Endodermal cell (in vitro differentiated cells): Measurements from ENCODE around the gene NDUFAF2. TPM values are rescaled to one million over a fixed set of nuclear protein-coding genes. Genes with fewer than 3 reads are reported as not detected.

Experiments used
- DNase-seq: peaks from one replicate; pipeline ENCODE4 v3.0.0-alpha.2; 2017
- H3K27ac ChIP-seq: 2 replicates; pipeline ENCODE4 v1.5.1; 2013; ENCODE audit warnings: mild to moderate bottlenecking, low read depth, low read length, moderate library complexity
- H3K27me3 ChIP-seq: 2 replicates; pipeline ENCODE4 v1.6.1; 2013; ENCODE audit warnings: mild to moderate bottlenecking, low read length, moderate library complexity; ENCODE audit not compliant: insufficient read depth, control insufficient read depth, poor library complexity, severe bottlenecking
- H3K36me3 ChIP-seq: 2 replicates; pipeline ENCODE4 v1.7.0; 2013; ENCODE audit warnings: mild to moderate bottlenecking, low read length, moderate library complexity; ENCODE audit not compliant: control insufficient read depth, insufficient read depth
- H3K4me1 ChIP-seq: one replicate; pipeline ENCODE4 v1.7.0; 2013; ENCODE audit warnings: low read length; ENCODE audit not compliant: control insufficient read depth, insufficient read depth
- H3K4me3 ChIP-seq: 2 replicates; pipeline ENCODE4 v1.5.1; 2013; ENCODE audit warnings: mild to moderate bottlenecking, low read length, moderate library complexity
- H3K9ac ChIP-seq: 2 replicates; pipeline ENCODE4 v1.6.1; 2013; ENCODE audit warnings: mild to moderate bottlenecking, low read length, moderate library complexity; ENCODE audit not compliant: poor library complexity, severe bottlenecking; ENCODE audit errors: extremely low read depth
- H3K9me3 ChIP-seq: 2 replicates; pipeline ENCODE4 v1.6.1; 2013; ENCODE audit warnings: mild to moderate bottlenecking, low read length, moderate library complexity; ENCODE audit not compliant: control insufficient read depth
- H3K27ac Mint-ChIP-seq: 2 replicates; pipeline ENCODE4 v1.8.0; 2020; ENCODE audit warnings: mixed read lengths
- H3K27me3 Mint-ChIP-seq: 2 replicates; pipeline ENCODE4 v1.8.0; 2021; ENCODE audit warnings: mild to moderate bottlenecking, mixed read lengths; ENCODE audit not compliant: insufficient read depth
- H3K36me3 Mint-ChIP-seq: 2 replicates; pipeline ENCODE4 v1.8.0; 2020; ENCODE audit warnings: low read depth, mixed read lengths
- H3K4me1 Mint-ChIP-seq: 2 replicates; pipeline ENCODE4 v1.8.0; 2020; ENCODE audit warnings: mixed read lengths
- H3K4me3 Mint-ChIP-seq: 2 replicates; pipeline ENCODE4 v1.8.0; 2020; ENCODE audit warnings: mild to moderate bottlenecking, moderate library complexity, mixed read lengths
- H3K9me3 Mint-ChIP-seq: 2 replicates; pipeline ENCODE4 v1.8.0; 2020; ENCODE audit warnings: mild to moderate bottlenecking, mixed read lengths
- CTCF ChIP-seq: fragments of 200-600 bp; sonication (generic); conservative IDR thresholded peaks from 2 replicates; pipeline ENCODE4 v1.5.0; 2021; ENCODE audit warnings: antibody characterized with exemption, mild to moderate bottlenecking
- WGBS, 2 experiments: methylation state at CpG; one replicate each; pipeline versions ENCODE4 v1.1.5 to v1.1.7; 2013; ENCODE audit warnings: missing lambda C conversion rate in 2 of 2, mixed read lengths in 1 of 2; ENCODE audit not compliant: insufficient coverage in 1 of 2, insufficient read length in 1 of 2; 5-methylcytosine and 5-hydroxymethylcytosine counted together
- total RNA-seq, 2 donors: library from RNA; stranded (reverse); fragmentation: NEBNext Ultra II Directional in 1 of 2; extraction: Animal tissue kit (Norgen Biotek cat#: 25700) in 1 of 2; gene quantifications; 2 replicates in 1 of 2; 3 replicates in 1 of 2; pipeline ENCODE4 v1.2.1, GENCODE V29; 2021

The NDUFAF2 gene
- total RNA-seq, 2 donors from 2014 or later = 20.5 to 23.0 TPM

- Mint-ChIP-seq H3K4me1 (no peaks in the 10 kb centered on the region), H3K36me3 (no peaks in the 10 kb centered on the region), H3K4me3 (no peak overlapping the region), H3K27me3 (no peaks in the 10 kb centered on the region), H3K27ac (no peak overlapping the region), H3K9me3 (no peaks in the 10 kb centered on the region)
- no peak overlapping the region for H3K27ac ChIP-seq
- peaks cover 6% of the 10 kb centered on the region for H3K27me3 ChIP-seq
- no peak overlapping the region for H3K4me3 ChIP-seq
- DNase-seq = no peak
- 86 to 91% methylated on average over 1 to 2 of the region's 2 CpGs for WGBS, 2 experiments
- no peak for TF ChIP-seq CTCF
- no peak overlapping the region for H3K9ac ChIP-seq
- H3K4me1 ChIP-seq = no peaks in the 10 kb centered on the region
- no peaks in the 10 kb centered on the region for H3K9me3 ChIP-seq
- no peaks in the 10 kb centered on the region for H3K36me3 ChIP-seq
These were observed 235.9 kb downstream of the NDUFAF2 start for GRCh38 chr5:61180886-61181285.

- no peak for DNase-seq
- WGBS, 2 experiments = 86 to 100% methylated on average over 2 of the region's 2 CpGs
These were observed 237.4 kb downstream of the NDUFAF2 start for GRCh38 chr5:61182449-61182848.

GRCh38 chr5:61183538-61183937 lies 238.5 kb downstream of the NDUFAF2 start:
- Mint-ChIP-seq H3K4me3 (no peak overlapping the region), H3K4me1 (no peaks in the 10 kb centered on the region), H3K27ac (no peak overlapping the region), H3K27me3 (no peaks in the 10 kb centered on the region), H3K36me3 (no peaks in the 10 kb centered on the region), H3K9me3 (no peaks in the 10 kb centered on the region)
- no peaks in the 10 kb centered on the region for H3K27me3 ChIP-seq
- DNase-seq = no peak
- no peak overlapping the region for H3K9ac ChIP-seq
- H3K4me3 ChIP-seq = no peak overlapping the region
- no peaks in the 10 kb centered on the region for H3K4me1 ChIP-seq
- no peak overlapping the region for H3K27ac ChIP-seq
- no peaks in the 10 kb centered on the region for H3K9me3 ChIP-seq
- no peak for TF ChIP-seq CTCF
- H3K36me3 ChIP-seq = no peaks in the 10 kb centered on the region
- no CpG with 5 or more reads among the region's 1 CpG for WGBS, 2 experiments

More at GRCh38 chr5:61182449-61182848, 237.4 kb downstream of the NDUFAF2 start:
- no peaks in the 10 kb centered on the region for H3K9me3 Mint-ChIP-seq
- Histone ChIP-seq H3K4me3 (no peak overlapping the region), H3K4me1 (no peaks in the 10 kb centered on the region), H3K27me3 (peaks cover 6% of the 10 kb centered on the region), H3K9ac (no peak overlapping the region), H3K36me3 (no peaks in the 10 kb centered on the region), H3K27ac (no peak overlapping the region), H3K9me3 (no peaks in the 10 kb centered on the region)
- H3K27me3 Mint-ChIP-seq = no peaks in the 10 kb centered on the region
- no peaks in the 10 kb centered on the region for H3K36me3 Mint-ChIP-seq
- no peak overlapping the region for H3K4me3 Mint-ChIP-seq
- no peaks in the 10 kb centered on the region for H3K4me1 Mint-ChIP-seq
- H3K27ac Mint-ChIP-seq = no peak overlapping the region
- no peak for TF ChIP-seq CTCF
